Measurements from ENCODE around the gene SRGAP1.

SRGAP1 gene

DNA sequence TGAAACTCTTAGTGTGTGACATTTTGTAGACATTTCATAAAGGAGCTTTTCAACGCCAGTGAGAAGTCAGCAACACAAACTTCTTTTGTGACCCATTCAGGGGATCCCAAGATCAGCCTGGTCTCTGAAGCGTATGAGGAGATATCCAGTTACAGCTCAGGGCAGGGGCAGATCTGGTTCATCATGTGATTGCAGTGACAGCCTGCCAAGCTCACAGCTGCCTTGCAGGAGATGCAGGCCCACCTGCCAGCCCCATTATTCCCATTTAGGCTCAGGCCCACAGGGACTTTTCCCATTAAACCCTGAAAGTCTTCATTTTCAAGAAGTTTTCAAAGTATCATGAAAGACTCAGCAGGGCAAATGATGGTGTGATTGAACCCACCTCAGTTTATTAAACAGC is 38.3 kb downstream of the SRGAP1 start:
- Histone ChIP-seq H3K36me3 (ENCODE audit: insufficient read depth, low read length) (no peaks in the 10 kb centered on the region), H4K20me1 (ENCODE audit: insufficient read depth, low read length) (no peaks in the 10 kb centered on the region), H3K79me2 (ENCODE audit: insufficient read depth, low read length) (no peaks in the 10 kb centered on the region), H3K27ac (ENCODE audit: low read depth, low read length, poor library complexity, severe bottlenecking) (no peak overlapping the region), H3K4me1 (ENCODE audit: insufficient read depth, low read length, severe bottlenecking) (no peaks in the 10 kb centered on the region), H3K4me3 (ENCODE audit: low read depth, low read length, poor library complexity, severe bottlenecking) (no peak overlapping the region), H3K4me2 (ENCODE audit: low read length) (no peak overlapping the region), H3K9me3 (ENCODE audit: low read length) (no peaks in the 10 kb centered on the region), H3K9ac (ENCODE audit: low read length) (no peak overlapping the region), H2AFZ (ENCODE audit: low read length) (no peak overlapping the region), H3K27me3 (ENCODE audit: insufficient read depth, low read length) (0 out of 2 replicates have a peak, but pooled peaks cover 4% of the 10 kb centered on the region), H3K9me2 (ENCODE audit: low read depth, low read length) (no peaks in the 10 kb centered on the region), H3F3A (ENCODE audit: insufficient read depth, low read length) (no peaks in the 10 kb centered on the region)
- TF ChIP-seq, protein P1, sequence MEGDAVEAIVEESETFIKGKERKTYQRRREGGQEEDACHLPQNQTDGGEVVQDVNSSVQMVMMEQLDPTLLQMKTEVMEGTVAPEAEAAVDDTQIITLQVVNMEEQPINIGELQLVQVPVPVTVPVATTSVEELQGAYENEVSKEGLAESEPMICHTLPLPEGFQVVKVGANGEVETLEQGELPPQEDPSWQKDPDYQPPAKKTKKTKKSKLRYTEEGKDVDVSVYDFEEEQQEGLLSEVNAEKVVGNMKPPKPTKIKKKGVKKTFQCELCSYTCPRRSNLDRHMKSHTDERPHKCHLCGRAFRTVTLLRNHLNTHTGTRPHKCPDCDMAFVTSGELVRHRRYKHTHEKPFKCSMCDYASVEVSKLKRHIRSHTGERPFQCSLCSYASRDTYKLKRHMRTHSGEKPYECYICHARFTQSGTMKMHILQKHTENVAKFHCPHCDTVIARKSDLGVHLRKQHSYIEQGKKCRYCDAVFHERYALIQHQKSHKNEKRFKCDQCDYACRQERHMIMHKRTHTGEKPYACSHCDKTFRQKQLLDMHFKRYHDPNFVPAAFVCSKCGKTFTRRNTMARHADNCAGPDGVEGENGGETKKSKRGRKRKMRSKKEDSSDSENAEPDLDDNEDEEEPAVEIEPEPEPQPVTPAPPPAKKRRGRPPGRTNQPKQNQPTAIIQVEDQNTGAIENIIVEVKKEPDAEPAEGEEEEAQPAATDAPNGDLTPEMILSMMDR (IDR thresholded peaks at IDR 0.05; ENCODE audit: low read length), result no peak
- TF ChIP-seq EZH2 (IDR thresholded peaks at IDR 0.05; ENCODE audit: borderline replicate concordance, low read length), result no peak

- H3K4me1 ChIP-seq (ENCODE audit: insufficient read depth, low read length, severe bottlenecking), result no peaks in the 10 kb centered on the region
- H3K4me2 ChIP-seq (ENCODE audit: low read length), result no peak overlapping the region
- peaks cover 4% of the 10 kb centered on the region; the same call in 1 of the 2 replicates for H3K27me3 ChIP-seq (ENCODE audit: insufficient read depth, low read length)
- no peak overlapping the region for H3K4me3 ChIP-seq (ENCODE audit: low read depth, low read length, poor library complexity, severe bottlenecking)
- no peak overlapping the region for H2AFZ ChIP-seq (ENCODE audit: low read length)
- H3K9me2 ChIP-seq (ENCODE audit: low read depth, low read length), result no peaks in the 10 kb centered on the region
- no peak overlapping the region for H3K27ac ChIP-seq (ENCODE audit: low read depth, low read length, poor library complexity, severe bottlenecking)
- H3K79me2 ChIP-seq (ENCODE audit: insufficient read depth, low read length), result no peaks in the 10 kb centered on the region
- H3F3A ChIP-seq (ENCODE audit: insufficient read depth, low read length), result no peaks in the 10 kb centered on the region
- no peak for TF ChIP-seq EZH2 (IDR thresholded peaks at IDR 0.05; ENCODE audit: borderline replicate concordance, low read length)
- TF ChIP-seq, protein P1 (IDR thresholded peaks at IDR 0.05; ENCODE audit: low read length), result no peak
- no peaks in the 10 kb centered on the region for H3K36me3 ChIP-seq (ENCODE audit: insufficient read depth, low read length)
- H3K9ac ChIP-seq (ENCODE audit: low read length), result no peak overlapping the region
- no peaks in the 10 kb centered on the region for H3K9me3 ChIP-seq (ENCODE audit: low read length)
- H4K20me1 ChIP-seq (ENCODE audit: insufficient read depth, low read length), result no peaks in the 10 kb centered on the region
Measured at GRCh38 chr12:63885401-63885800, 40.9 kb downstream of the SRGAP1 start.

GRCh38 chr12:63888908-63889635 is 44.6 kb downstream of the SRGAP1 start:
- Histone ChIP-seq H3K27ac (ENCODE audit: low read depth, low read length, poor library complexity, severe bottlenecking) (no peak overlapping the region), H3F3A (ENCODE audit: insufficient read depth, low read length) (no peaks in the 10 kb centered on the region), H3K27me3 (ENCODE audit: insufficient read depth, low read length) (no peaks in the 10 kb centered on the region; the same call in 1 of the 2 replicates), H3K4me2 (ENCODE audit: low read length) (no peak overlapping the region), H3K79me2 (ENCODE audit: insufficient read depth, low read length) (no peaks in the 10 kb centered on the region), H3K9me2 (ENCODE audit: low read depth, low read length) (no peaks in the 10 kb centered on the region), H3K4me3 (ENCODE audit: low read depth, low read length, poor library complexity, severe bottlenecking) (no peak overlapping the region), H3K9ac (ENCODE audit: low read length) (no peak overlapping the region), H3K4me1 (ENCODE audit: insufficient read depth, low read length, severe bottlenecking) (no peaks in the 10 kb centered on the region), H2AFZ (ENCODE audit: low read length) (no peak overlapping the region), H4K20me1 (ENCODE audit: insufficient read depth, low read length) (no peaks in the 10 kb centered on the region), H3K36me3 (ENCODE audit: insufficient read depth, low read length) (no peaks in the 10 kb centered on the region), H3K9me3 (ENCODE audit: low read length) (no peaks in the 10 kb centered on the region)
- TF ChIP-seq EZH2 (IDR thresholded peaks at IDR 0.05; ENCODE audit: borderline replicate concordance, low read length), result no peak
- TF ChIP-seq, protein P1 (IDR thresholded peaks at IDR 0.05; ENCODE audit: low read length), result no peak

Measured in OCI-LY1 (cell line).